BE2C (cell line): ENCODE results near the gene FBXO47. TPM values are rescaled to one million over a fixed set of nuclear protein-coding genes. Genes with fewer than 3 reads are reported as not detected.

Experiments used
- DNase-seq: peaks from one replicate; pipeline ENCODE4 v3.0.0-alpha.2; 2020
- H3K27me3 ChIP-seq: fragments of 250-450 bp; sonication (Bioruptor Pico); 2 replicates; pipeline ENCODE4 v1.5.1; 2020; ENCODE audit warnings: mild to moderate bottlenecking
- H3K36me3 ChIP-seq: fragments of 250-450 bp; sonication (Bioruptor Pico); 2 replicates; pipeline ENCODE4 v1.5.1; 2020; ENCODE audit warnings: mild to moderate bottlenecking
- H3K4me1 ChIP-seq: fragments of 250-450 bp; sonication (Bioruptor Pico); 2 replicates; pipeline ENCODE4 v1.5.1; 2020
- H3K4me3 ChIP-seq: 2 replicates; pipeline ENCODE4 v1.5.1; 2011; ENCODE audit warnings: low read depth, low read length
- H3K9me3 ChIP-seq: fragments of 250-450 bp; sonication (Bioruptor Pico); 2 replicates; pipeline ENCODE4 v1.5.1; 2020
- CTCF ChIP-seq: IDR thresholded peaks from 2 replicates; pipeline ENCODE4 v1.5.1; 2012; ENCODE audit warnings: mild to moderate bottlenecking, low read depth, low read length
- polyA plus RNA-seq: library from polyadenylated mRNA; unstranded; fragments of >200 nt; gene quantifications from one replicate; pipeline ENCODE4 v1.2.1, GENCODE V29; 2012; ENCODE audit warnings: low read depth, missing spikeins; ENCODE audit not compliant: insufficient read length, insufficient read depth

The FBXO47 gene, protein sequence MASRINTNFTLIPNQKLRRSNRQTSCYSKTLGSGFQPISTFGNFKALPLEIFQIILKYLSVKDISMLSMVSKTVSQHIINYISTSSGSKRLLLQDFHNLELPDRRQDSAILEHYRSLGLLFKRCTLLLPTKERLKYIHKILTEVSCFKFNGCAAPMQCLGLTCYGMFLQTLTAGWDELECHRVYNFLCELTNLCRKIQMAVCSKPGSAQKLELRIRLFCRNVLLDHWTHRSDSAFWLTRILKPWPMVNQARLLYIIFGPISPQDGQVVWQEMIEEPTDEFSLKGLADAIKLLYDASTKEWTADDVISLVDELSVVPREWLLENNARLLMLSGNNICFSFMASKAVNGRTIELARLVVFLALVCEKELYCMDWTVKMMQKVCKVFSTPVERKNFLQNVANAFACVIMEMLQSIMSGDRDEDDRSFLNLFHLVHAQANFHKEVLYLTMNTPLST
- not detected for polyA plus RNA-seq

DNA sequence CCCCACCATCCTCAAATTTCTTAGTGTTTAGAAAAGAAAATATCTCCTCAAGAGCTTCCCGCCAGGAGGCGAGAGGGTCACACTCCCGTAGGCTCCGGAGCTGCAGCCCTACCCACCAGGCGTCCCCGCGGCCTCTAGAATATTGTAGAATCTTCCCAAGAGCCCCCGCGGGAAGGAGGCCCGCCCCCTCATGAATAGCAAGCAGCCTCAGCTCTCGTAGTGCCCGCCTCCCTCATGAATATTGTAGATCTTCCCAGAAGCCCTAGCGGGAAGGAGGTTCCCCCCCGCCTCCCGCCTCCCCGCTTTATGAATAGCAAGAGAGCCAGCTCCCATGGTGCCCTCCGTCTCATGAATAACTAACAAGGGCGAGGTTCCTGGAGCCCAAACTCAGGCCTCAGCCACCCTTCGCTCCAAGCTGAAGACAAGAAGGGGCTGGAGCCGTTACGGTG is at the start of gene FBXO47:
TSS of gene FBXO47 (minus strand) at position 114 of the 449 bp plus-strand sequence. CDS start 4,378 bp downstream, outside the sequence.
- Histone ChIP-seq H3K27me3 (no peaks in the 10 kb centered on the region), H3K36me3 (no peaks in the 10 kb centered on the region), H3K4me1 (no peaks in the 10 kb centered on the region), H3K9me3 (no peaks in the 10 kb centered on the region), H3K4me3 (no peak within 1 kb of the TSS)
- DNase-seq: peak; percentile 12
- TF ChIP-seq CTCF: no peak

GRCh38 chr17:39016193-39017153 is 49.3 kb upstream of the FBXO47 start:
- no peak for DNase-seq
- Histone ChIP-seq H3K27me3 (no peaks in the 10 kb centered on the region), H3K4me3 (no peak overlapping the region), H3K9me3 (no peaks in the 10 kb centered on the region), H3K36me3 (no peaks in the 10 kb centered on the region), H3K4me1 (no peaks in the 10 kb centered on the region)
- TF ChIP-seq CTCF: no peak

- DNase-seq: no peak
- H3K9me3 ChIP-seq: no peaks in the 10 kb centered on the region
- TF ChIP-seq CTCF: no peak
- no peaks in the 10 kb centered on the region for H3K4me1 ChIP-seq
- no peaks in the 10 kb centered on the region for H3K27me3 ChIP-seq
- no peaks in the 10 kb centered on the region for H3K36me3 ChIP-seq
- H3K4me3 ChIP-seq: no peak overlapping the region
These were observed 48.3 kb upstream of the FBXO47 start for GRCh38 chr17:39015546-39015935.

DNA sequence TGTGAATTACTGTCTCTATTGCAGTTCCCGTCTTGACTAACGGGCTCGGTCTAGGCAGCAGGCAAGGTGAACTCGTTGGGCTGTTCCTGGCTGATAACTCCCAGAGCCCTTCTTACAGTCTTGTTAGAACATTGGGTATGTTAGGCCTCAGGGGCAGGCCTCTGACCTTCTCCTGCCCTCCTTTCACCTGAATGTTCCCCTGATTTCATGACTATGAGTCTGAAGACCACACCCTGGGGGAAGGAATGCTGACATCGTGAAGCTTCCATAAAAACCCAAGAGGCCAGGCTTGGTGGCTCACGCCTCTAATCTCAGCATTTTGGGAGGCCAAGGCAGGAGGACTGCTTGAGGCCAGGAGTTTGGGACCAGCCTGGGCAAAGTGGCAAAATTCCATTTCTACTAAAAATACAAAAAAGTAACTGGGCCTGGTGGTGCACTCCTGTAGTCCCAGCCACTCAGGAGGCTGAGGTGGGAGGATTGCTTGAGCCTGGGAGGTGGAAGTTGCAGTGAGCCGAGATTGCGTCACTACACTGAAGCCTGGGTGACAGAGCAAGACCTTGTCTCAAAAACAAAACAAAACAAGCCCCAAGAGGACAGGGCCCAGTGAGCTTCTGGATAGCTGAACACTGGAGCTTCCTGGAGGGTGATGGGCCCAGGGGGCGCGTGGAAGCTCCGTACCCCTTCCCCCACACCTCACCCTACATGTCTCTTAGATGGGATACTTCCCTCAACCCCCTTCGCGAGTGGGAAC is 47.8 kb upstream of the FBXO47 start:
- Histone ChIP-seq H3K36me3 (no peaks in the 10 kb centered on the region), H3K4me1 (no peaks in the 10 kb centered on the region), H3K4me3 (no peak overlapping the region), H3K27me3 (no peaks in the 10 kb centered on the region), H3K9me3 (no peaks in the 10 kb centered on the region)
- no peak for TF ChIP-seq CTCF
- DNase-seq: no peak

DNA sequence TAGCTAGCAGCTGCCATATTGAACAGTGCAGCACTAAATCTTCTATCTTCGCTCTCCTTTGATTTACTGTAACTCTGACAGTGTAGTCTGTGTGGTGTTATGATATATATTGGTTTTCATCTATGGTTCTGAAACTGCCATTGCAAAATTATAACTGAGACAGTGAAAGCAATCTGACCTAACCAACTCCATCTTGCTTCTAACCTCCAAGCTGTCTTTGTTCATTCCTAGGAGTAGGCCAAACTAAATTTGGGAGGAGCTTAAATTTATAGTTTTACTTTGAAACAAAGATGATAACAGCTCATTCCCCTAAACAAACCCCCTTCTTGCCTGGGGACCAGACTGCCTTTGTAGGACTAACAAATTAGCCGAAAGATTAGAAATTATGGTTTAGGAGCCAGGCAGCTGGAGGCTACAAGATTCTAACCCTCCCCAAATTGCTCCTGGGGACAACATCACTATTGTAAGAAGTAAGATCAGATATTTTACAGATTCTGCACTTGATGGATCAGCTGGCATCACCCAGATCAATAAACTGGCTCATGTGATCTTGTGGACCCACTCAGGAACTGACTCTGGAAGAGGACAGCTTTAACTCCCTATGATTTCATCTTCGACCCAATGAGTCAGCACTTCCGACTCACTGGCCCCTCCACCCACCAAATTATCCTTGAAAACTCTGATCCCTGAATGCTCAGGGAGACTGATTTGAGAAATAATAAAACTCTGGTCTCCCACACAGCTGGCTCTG is 47.0 kb upstream of the FBXO47 start:
- DNase-seq: no peak
- TF ChIP-seq CTCF: no peak
- no peaks in the 10 kb centered on the region for H3K27me3 ChIP-seq
- H3K9me3 ChIP-seq: no peaks in the 10 kb centered on the region
- H3K36me3 ChIP-seq: no peaks in the 10 kb centered on the region
- H3K4me1 ChIP-seq: no peaks in the 10 kb centered on the region
- H3K4me3 ChIP-seq: no peak overlapping the region
